GM18508 (cell line): Measurements from ENCODE around the gene OLA1.

ENCODE experiments used
- ATAC-seq: cut with Tn5 transposase; IDR thresholded peaks from one replicate; pipeline ENCODE4 v1.9.1; 2021; ENCODE audit warnings: moderate number of reproducible peaks; ENCODE audit not compliant: insufficient read depth, unreplicated experiment

Gene OLA1

DNA sequence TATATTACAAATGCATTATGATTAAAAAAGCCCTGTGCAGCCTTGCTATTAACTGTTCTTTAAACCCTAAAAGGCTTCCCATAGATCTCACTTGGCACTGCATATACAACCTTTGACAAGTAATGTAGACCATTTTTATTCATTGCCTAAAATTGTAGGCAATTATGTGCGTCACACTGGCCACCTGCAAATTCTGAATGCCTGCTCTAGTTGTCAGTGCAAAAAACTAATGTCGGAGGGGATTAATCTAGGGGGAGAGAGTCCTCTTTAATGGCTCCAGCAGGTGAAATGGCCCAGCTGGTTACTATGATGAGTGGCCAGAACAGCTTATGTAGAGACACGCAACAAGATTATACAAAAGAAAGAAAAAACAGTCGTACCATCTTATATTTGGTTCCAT lies 123.2 kb downstream of the OLA1 start:
- no peak for ATAC-seq

DNA sequence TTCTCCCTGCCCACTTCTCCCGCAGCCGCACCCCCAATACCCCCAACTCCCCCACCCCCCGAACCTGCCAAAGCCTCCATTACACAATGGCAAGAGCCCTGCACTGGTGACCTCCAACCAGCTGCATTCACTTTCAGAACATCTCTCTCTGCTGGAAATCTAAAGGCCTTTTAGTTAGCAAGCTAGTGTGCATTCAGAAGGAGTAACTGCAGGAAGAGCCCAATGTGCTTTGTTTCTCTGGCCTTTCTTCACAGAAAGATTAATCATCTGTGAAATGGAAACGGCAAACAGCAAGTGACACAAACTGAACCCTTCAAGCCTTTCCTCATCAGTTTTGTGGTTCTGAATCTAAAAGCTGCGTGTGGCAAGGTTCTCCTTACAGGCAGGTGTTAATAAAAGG lies 124.2 kb downstream of the OLA1 start:
- no peak for ATAC-seq

DNA sequence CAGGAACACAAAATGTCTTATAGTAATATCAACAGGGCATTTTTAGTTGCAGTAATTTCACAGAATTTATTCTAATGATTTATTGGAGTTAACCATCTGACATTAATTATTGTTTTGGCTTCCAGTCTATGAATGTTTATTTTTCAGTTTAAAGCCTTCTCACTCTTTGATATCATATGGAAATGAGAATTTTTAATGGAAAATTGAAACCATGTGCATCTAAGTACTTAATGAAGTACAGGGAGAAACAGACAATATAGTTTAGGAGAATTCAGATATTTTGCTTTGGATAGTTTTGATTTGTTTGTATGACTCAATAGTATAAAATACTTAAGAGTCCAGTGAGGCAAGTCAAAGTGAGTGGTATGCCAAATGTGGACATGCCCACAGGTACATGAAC lies 126.1 kb downstream of the OLA1 start:
- no peak for ATAC-seq

DNA sequence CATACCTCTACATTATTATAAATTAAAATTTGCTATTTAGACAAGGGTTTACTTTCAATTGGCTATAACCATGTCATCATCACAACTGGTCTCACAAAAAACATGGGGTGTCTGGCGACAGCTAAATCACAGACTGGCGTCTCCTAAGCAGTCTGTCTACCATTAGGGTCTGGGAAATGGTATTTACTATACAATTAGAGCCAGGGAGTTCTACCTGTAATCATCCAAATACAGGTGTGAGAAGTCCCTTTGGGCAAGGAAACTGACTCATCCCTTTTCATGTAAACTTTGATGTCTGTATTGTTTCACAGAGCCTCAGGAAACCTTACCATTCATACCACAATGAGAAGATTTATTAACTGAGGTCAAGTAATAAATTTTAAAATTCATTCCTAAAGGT lies 126.7 kb downstream of the OLA1 start:
- no peak for ATAC-seq

DNA sequence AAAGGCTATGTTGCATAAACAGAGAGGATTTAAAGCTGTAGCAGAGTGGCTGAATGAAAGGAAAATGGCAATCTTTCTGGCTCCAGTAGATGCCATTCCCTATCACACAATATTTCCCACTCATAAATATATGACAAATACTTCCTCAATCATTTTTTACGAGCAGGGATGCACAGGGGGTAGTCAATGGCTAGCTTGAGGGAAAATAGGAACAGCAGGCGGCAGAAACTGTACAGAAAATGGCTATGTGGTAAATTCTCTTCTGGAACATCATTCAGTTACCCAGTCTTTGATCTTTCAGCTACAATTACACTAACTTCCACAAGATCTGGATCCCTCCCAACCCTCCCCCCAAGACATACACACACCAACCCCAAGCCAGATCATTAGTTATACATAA lies 127.2 kb downstream of the OLA1 start:
- ATAC-seq, result no peak

DNA sequence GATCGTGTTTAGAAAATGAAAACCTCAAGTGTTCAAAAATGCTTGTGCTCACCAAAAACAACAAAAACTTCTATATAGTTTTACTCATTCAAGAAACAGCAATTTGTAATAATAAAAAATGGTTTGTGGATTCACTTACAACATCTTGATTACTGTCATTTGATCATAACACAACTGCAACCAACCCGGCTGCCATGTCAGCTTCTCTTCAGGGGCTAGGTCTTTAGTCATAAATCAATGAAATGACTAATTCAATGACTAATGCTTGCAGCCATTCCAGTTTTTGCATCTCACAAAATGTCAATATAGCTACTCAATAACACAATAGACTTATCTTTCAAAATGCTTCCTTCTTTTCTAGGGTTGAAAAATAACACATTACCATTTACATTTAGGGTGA lies 128.0 kb downstream of the OLA1 start:
- no peak for ATAC-seq

DNA sequence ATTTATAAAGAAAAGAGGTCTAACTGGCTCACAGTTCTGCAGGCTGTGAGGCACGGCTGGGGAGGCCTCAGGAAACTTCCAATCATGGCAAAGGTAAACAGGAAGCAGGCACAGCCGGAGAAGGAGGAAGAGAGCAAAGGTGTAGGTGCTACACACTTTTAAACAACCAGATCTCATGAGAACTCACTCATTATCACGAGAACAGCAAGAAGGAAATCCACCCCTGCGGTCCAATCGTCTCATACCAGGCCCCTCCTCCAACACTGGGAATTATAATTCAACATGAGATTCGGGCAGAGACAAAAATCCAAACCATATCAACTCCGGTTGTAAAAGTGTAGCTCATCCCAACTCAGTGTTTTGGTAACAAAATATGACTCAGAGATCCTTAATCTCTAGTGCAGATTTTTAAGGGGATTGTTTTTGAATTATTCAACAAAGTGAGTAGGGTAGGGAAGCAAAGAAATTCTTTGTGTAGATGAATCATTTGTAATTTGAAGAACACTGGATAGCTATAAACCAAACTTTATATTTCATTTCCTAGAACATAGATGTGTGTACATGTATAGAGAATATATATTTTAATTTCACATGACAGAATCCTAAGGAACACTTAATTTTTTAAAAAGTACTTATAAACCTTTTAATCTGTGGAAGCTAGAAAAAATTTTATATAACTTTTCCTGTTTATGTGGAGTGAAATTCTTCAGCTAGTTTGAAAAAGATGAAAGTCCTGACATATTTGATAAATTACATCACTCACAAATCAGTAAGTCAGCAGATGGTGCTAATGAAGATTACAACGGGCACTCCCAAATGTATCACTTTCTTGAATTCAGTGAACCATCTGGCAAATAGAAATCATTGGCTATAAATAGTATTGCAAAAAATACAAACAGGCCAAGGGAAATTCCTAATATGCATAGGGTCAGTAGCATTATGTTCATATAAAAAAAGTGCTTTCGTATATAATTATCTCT lies 130.1 kb downstream of the OLA1 start:
- no peak for ATAC-seq

DNA sequence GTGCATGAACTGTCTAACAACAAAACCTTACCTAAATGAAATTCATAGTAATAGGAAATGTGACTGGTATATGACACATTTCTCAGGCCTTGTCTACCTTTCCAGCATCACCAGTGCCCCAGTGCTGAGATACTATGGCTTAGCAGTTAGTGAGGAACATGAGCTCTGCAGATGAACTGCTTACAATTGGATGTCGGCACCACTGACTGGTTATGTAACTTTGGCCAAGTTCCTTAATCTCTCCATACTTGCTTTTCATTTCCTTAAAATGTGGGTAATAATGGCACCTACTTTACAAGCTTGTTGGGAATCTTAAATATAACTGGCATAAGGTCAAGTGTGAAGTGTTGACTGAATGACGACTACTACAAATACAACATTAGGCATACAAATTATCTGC lies 136.3 kb downstream of the OLA1 start:
- no peak for ATAC-seq

DNA sequence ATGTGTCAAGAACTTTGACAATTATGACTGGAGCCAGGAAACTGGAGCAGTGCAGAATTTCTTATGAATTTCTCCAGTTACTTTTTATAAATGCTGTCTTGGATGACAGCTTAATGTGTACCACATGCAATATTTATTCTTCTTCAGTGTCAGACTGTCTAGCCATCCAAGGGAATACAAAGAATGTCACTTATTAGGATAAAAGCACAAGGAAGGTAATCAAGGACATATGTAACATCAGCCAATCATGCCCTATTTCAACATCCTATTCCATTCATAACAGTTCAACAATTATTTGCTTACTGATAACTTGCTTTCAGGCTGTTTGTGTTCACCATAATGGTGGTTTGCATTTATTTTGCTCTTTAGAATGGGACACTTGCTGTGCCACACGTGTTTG lies 139.8 kb downstream of the OLA1 start:
- no peak for ATAC-seq

DNA sequence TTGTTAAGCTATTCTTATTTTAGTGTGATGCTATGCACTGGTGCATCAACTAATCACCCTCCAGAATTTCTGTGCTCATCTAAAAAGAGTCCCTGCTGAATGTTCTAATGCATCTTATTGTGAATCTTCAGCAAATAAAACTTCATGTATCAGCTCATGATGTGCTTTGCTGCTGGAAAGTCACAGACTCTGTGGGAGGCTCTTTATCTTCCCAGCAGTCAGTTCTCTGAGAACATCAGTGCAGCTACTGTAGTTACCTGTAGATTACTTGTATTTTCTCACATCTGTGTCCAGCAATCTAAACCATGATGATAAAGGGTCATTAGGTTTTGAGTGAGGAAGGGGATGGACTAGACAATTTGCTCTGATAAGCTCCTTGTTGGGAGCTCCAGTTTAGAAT lies 141.6 kb downstream of the OLA1 start:
- ATAC-seq, result no peak

DNA sequence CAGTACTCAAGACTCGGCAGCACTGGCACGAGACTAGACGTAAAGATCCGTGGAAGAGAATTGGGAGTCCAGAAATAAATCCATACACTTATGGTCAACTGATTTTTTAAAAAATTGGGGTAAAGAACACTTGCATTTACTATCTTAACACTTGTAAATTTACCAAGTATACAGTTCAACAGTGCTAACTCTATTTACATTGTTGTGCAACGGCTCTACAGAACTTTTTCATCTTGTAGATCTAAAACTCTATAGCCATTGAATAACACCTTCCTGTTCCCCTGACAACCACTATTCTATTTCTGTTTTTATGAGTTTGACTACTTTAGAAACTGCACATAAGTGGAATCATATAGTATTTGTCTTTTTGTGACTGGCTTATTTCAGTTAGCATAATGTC lies 153.8 kb downstream of the OLA1 start:
- no peak for ATAC-seq

DNA sequence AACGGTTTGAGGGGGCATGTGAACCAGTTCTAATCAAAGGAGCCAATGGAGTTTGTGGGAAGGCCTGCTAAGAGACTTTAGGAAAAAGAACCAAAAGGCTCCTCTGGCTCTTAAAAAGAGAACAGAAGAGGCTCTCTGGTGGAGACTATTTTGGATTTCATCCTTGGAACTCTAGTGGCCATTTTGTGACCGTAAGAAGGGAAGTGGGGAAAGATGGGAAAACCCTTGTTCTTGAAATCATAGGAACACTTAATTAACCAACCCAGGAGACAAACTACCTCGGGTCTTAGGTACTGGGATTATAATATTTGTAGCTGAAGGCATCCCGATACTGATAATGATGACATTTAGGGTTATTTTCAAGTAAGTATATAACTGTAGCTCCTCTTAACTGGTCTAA lies 157.9 kb downstream of the OLA1 start:
- no peak for ATAC-seq

DNA sequence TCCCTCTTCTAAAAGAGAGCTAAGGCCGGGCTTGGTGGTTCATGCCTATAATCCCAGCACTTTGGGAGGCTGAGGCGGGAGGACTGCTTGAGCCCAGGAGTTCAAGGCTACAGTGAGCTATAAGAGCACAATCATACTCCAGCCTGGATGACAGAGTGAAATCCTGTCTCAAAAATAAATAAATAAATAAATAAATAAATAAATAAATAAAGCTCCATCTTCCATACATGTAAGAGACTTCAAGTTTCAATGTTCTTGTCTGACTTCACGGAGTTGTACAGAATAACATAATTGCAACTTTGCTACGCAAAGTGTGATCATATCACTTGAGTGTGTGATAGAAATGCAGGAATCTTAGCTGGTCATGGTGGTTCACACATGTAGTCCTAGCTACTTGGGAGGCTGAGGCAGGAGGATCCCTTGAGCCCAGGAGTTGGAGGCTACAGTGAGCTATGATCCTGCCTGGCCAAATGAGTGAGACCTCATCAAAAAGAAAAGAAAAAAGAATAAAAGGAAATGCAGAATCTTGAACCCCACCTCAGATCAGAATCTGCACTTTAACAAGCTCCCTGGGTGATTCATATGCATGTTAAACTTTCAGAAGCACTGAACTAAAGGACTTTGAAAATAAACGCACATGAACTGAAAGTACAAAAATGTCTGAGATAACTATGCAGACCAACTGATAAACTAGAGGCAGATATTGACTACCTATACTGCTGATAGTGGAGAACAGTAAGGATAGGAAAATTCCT lies 159.4 kb downstream of the OLA1 start:
- ATAC-seq, result no peak

DNA sequence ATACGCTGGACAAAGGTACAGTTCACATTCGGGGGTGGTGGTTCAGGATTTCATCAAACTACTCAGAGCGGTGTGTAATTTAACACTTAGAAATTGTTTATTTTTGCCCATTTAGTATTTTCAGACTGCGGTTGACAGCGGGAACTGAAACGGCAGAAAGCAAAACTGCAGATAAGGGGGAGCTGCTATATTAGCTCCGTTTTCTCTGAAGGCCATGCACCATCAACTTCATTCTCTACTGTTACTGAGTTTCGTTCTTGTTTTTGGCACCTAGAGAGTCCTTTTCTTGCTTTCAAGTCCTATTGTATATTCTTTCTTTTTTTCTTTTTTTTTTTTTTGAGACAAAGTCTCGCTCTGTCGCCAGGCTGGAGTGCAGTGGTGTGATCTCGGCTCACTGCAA lies 161.6 kb downstream of the OLA1 start:
- ATAC-seq, result no peak

DNA sequence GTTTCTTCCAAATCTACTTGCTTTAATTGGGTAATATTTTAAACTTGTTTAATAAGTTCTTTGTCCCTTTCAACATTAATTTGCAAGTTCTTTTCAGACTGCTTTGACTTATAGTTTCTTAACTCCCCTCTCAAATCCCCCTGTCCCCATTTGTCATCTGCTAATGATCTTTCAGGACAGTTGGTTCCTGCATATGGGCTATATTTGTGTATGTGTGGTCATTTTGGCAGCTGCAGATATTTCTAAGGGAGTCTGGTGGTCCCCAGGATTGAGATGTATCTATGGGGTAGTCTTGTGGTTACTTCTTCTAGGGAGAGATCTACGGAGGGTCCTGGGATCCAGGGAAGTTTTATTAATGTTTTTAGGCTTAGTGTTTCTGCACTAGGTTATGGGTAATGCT lies 162.6 kb downstream of the OLA1 start:
- ATAC-seq, result no peak

DNA sequence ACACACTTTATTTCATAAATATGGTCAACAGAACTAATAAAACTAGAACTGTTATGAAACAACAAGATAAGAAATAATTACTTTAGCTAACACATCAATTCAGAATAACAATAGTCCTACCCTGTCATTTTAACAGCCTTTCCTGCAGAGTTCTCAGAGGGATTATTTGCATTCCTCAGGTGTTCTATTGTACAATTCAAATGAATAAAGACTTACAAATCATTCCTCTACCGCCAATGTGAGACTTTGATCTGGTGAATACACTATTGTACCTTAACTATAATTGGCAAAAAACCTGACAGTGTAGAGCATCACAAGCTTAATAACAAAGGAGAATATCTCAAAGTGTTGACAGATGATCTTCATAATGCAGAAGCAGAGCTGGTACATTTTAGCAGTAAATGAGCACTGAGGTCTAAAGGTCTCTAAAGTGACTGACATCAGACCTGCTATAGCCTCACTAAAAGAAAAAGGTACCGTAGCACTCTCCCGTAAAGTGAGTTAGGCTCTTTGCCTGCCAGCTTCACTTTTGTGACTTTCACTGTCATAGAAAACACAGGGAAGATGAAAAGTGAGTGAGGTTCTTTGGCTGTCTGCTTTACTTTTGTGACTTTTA lies 164.4 kb downstream of the OLA1 start:
- no peak for ATAC-seq

DNA sequence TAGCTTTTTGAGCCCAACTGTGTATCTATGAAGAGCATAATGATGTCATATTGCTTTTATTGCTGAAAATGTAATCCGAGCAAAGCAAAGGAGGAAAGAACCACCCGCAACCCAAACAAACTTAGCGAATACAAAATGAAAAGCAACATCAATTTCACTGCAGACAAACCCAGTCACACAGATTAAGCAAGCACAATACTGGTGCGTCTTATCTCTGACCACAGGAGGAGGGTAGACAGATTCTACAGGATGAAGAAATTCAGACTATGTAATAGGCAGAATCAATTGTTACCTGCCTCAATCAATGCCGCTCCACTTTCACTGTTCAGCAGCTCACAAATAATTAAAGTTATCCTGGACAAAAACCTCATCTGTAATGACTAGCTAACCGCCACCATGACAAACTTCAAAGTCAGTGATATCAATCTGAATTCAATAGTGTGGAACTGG lies 167.6 kb downstream of the OLA1 start:
- no peak for ATAC-seq

DNA sequence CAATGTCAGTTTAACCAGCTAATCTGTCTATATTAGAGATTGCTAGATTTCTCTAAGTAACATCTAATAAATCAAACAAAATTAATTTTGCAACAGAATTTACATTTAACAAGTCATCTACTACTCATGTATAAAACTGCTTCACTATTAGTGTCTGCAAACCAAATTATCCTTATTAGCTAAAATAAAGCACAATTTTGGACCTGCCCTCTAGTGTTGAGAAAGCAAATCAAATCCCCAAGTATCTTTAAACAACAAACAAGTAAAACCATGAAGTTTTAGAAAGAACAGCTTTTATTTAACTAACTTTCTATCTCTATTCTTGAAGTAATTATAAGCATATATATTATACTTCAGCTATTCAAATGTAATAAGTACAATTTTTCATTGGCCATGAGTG lies 170.1 kb downstream of the OLA1 start:
- ATAC-seq, result no peak

DNA sequence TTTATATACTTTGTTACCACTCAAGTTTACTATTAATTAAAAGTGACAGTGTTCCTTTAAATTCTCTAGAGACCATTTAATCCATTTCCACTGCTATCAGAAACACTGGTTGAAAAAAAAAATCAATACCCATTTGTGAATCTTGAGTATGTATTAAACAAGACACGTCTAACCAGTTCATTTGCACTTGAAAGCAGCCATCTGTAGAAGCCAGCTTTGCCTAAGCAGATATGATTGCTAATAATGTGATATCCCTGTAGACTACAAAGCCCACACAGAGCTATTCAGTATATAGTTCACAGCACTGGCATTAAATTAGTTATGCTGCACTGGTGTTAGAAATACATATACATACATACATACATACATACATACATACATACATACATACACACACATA lies 171.4 kb downstream of the OLA1 start:
- ATAC-seq, result no peak

DNA sequence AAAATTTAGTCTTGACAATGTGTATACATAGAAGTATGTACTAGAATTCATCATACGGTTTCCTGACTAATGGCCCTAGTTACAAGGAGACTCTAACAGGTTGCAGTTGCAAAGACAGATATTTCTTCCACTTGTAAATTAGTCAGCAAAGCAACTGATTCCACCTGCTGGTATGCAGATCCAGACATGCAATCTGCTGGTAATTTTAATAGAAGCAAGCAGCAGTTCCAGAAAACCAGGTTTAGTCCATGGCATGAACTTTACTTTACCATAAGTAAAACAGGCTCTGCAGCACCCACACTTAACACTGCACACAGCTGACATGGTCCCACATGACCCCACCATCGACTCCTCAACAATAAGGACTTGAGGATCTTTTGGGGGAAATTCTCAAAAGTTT lies 172.3 kb downstream of the OLA1 start:
- ATAC-seq, result no peak

DNA sequence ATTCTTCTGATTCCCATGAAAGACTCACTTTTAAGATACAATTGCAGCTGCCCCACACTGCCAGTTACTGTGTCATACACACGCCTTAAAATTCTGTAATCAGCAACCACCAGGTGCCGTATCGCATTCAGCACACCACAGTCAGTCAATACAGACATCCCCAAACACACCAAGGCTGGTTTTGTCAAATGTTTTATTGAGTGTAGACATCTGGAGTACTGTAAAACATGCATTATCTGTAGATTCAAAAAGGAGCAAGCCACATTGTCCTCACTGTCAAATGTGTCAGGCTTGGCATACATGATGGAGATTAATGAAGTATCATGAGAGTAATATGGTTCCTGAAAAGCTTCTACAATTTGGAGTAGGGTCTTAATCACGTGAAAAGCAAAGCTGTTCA lies 173.5 kb downstream of the OLA1 start:
- no peak for ATAC-seq
